GM12891 (cell line): Measurements from ENCODE around the gene RBFOX2.

Experiments
- POLR2A ChIP-seq: IDR thresholded peaks from 2 replicates; pipeline ENCODE4 v1.6.1; 2011; ENCODE audit warnings: low read depth, low read length, control low read depth
- POLR2AphosphoS5 ChIP-seq: IDR thresholded peaks from 2 replicates; pipeline ENCODE4 v1.6.1; 2011; ENCODE audit warnings: low read depth, low read length, control low read depth
- SPI1 ChIP-seq: IDR thresholded peaks from 2 replicates; pipeline ENCODE4 v1.6.1; 2011; ENCODE audit warnings: low read depth, low read length, control low read depth

GRCh38 chr22:35742342-35743100 lies 286.1 kb downstream of the RBFOX2 start:
- TF ChIP-seq POLR2A (no peak), POLR2AphosphoS5 (no peak), SPI1 (no peak)
